ENCODE measurements around the gene SUPT3H.
"Not testable (repeated sequence)": the region's sequence is repeated elsewhere in the genome, so short reads cannot be mapped to it uniquely, and the experiment has no call there.

Gene SUPT3H

DNA sequence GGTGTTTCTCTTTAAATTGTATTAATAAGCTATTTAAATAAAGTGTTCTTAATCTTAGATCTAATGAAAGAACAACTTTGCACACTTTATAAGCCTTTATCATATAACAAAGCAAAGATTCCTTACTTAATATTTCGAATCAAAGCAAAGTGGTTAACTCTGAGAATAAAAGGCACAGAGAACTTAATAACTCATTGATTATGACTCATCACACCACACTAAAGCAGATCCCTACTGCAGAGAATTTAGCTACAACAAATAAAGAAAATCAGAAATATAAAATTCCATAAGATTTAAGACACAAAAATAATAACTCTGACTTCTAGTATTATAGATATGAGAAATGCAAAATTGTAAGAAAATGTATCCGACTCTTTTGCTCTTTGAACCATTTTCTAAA is 185.2 kb downstream of the SUPT3H start:
- H3K4me3 ChIP-seq (ENCODE audit: low read depth, low read length), result no peak overlapping the region
- TF ChIP-seq, protein P1, sequence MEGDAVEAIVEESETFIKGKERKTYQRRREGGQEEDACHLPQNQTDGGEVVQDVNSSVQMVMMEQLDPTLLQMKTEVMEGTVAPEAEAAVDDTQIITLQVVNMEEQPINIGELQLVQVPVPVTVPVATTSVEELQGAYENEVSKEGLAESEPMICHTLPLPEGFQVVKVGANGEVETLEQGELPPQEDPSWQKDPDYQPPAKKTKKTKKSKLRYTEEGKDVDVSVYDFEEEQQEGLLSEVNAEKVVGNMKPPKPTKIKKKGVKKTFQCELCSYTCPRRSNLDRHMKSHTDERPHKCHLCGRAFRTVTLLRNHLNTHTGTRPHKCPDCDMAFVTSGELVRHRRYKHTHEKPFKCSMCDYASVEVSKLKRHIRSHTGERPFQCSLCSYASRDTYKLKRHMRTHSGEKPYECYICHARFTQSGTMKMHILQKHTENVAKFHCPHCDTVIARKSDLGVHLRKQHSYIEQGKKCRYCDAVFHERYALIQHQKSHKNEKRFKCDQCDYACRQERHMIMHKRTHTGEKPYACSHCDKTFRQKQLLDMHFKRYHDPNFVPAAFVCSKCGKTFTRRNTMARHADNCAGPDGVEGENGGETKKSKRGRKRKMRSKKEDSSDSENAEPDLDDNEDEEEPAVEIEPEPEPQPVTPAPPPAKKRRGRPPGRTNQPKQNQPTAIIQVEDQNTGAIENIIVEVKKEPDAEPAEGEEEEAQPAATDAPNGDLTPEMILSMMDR (IDR thresholded peaks at IDR 0.05; ENCODE audit: low read depth, low read length), result no peak

- TF ChIP-seq, protein P1 (IDR thresholded peaks at IDR 0.05; ENCODE audit: low read depth, low read length), result no peak
- no peak overlapping the region for H3K4me3 ChIP-seq (ENCODE audit: low read depth, low read length)
These were observed 186.3 kb downstream of the SUPT3H start for GRCh38 chr6:45191414-45191813.

DNA sequence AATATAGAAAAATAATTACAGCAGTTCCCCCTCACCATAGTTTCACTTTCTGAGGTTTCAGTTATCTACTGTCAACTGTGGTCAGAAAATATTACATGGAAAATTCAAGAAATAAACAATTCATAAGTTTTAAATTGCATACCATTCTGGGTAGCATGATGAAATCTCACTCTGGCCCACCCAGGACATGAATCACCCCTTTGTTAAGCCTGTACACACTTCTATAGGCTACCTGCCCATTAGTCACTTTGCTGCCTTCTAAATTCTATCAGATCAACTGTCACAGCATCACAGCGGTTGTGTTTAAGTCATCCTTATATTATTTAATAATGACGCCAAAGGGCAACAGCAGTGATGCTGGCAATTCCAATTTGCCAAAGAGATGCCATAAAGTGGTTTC is 189.9 kb downstream of the SUPT3H start:
- TF ChIP-seq, protein P1 (IDR thresholded peaks at IDR 0.05; ENCODE audit: low read depth, low read length), result no peak
- H3K4me3 ChIP-seq (ENCODE audit: low read depth, low read length), result no peak overlapping the region

- TF ChIP-seq, protein P1 (IDR thresholded peaks at IDR 0.05; ENCODE audit: low read depth, low read length), result no peak
These were observed 192.1 kb downstream of the SUPT3H start for GRCh38 chr6:45185403-45186251.

GRCh38 chr6:45184937-45185336 is 192.8 kb downstream of the SUPT3H start:
- TF ChIP-seq, protein P1 (IDR thresholded peaks at IDR 0.05; ENCODE audit: low read depth, low read length), result no peak
- no peak overlapping the region for H3K4me3 ChIP-seq (ENCODE audit: low read depth, low read length)

More at GRCh38 chr6:45185403-45186251, 192.1 kb downstream of the SUPT3H start:
- H3K4me3 ChIP-seq (ENCODE audit: low read depth, low read length), result no peak overlapping the region

GRCh38 chr6:45184040-45184439 is 193.7 kb downstream of the SUPT3H start:
- TF ChIP-seq, protein P1 (IDR thresholded peaks at IDR 0.05; ENCODE audit: low read depth, low read length), result no peak
- H3K4me3 ChIP-seq (ENCODE audit: low read depth, low read length), result no peak overlapping the region

DNA sequence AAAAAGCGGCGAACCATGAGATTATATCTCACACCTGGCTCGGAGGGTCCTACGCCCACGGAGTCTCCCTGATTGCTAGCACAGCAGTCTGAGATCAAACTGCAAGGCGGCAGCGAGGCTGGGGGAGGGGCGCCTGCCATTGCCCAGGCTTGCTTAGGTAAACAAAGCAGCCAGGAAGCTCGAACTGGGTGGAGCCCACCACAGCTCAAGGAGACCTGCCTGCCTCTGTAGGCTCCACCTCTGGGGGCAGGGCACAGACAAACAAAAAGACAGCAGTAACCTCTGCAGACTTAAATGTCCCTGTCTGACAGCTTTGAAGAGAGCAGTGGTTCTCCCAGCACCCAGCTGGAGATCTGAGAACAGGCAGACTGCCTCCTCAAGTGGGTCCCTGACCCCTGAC is 201.4 kb downstream of the SUPT3H start:
- H3K4me3 ChIP-seq (ENCODE audit: low read depth, low read length), result not testable (repeated sequence)

All from WI38 (cell line).